Naive thymus-derived CD4-positive, alpha-beta T cell (primary cell): Measurements from ENCODE around the gene NYNRIN. TPM values are rescaled to one million over a fixed set of nuclear protein-coding genes. Genes with fewer than 3 reads are reported as not detected.

ENCODE experiments used
- ATAC-seq: fragments of 150-1000 bp; cut with Tn5 transposase; 2 replicates; pipeline ENCODE4 v1.10.0; 2021; ENCODE audit warnings: mild to moderate bottlenecking, moderate library complexity
- CTCF ChIA-PET: fragments of 350-600 bp; sonication (Branson Sonifier 250); formaldehyde crosslinking; loops from one replicate; lab custom pipeline; 2021; ENCODE audit warnings: antibody characterized with exemption; lab: Charles Lee
- POLR2A ChIA-PET: fragments of 350-600 bp; sonication (Branson Sonifier 250); formaldehyde crosslinking; loops from one replicate; lab custom pipeline; 2021; ENCODE audit warnings: antibody characterized with exemption, inconsistent platforms; lab: Charles Lee
- DNase-seq, 9 donors: peaks; one replicate each; pipeline versions ENCODE4 v3.0.0 to v3.0.0-alpha.2; 2020 to 2022; ENCODE audit warnings: mixed read lengths in 1 of 9
- H3K27ac ChIP-seq: one replicate; pipeline ENCODE4 v1.7.0; 2013; ENCODE audit warnings: mild to moderate bottlenecking, low read depth, low read length, moderate library complexity
- H3K27me3 ChIP-seq, 2 donors: one replicate each; pipeline ENCODE4 v1.7.0; 2013; ENCODE audit warnings: low read length in 2 of 2, mild to moderate bottlenecking in 2 of 2, moderate library complexity in 2 of 2; ENCODE audit not compliant: control insufficient read depth in 2 of 2, insufficient read depth in 2 of 2
- H3K36me3 ChIP-seq, 3 experiments: 1 replicate in 2 of 3; 2 replicates in 1 of 3; pipeline ENCODE4 v1.7.0; 2013; ENCODE audit warnings: low read length in 3 of 3, mild to moderate bottlenecking in 3 of 3, moderate library complexity in 1 of 3; ENCODE audit not compliant: insufficient read depth in 3 of 3, control insufficient read depth in 2 of 3
- H3K4me1 ChIP-seq, 2 donors: one replicate each; pipeline ENCODE4 v1.7.0; 2013; ENCODE audit warnings: low read length in 2 of 2, mild to moderate bottlenecking in 2 of 2, moderate library complexity in 1 of 2; ENCODE audit not compliant: control insufficient read depth in 2 of 2, insufficient read depth in 2 of 2
- H3K4me3 ChIP-seq: 2 replicates; pipeline ENCODE4 v1.7.0; 2013; ENCODE audit warnings: mild to moderate bottlenecking, low read length
- H3K9me3 ChIP-seq, 3 experiments: 1 replicate in 2 of 3; 2 replicates in 1 of 3; pipeline ENCODE4 v1.7.0; 2013; ENCODE audit warnings: low read length in 3 of 3; ENCODE audit not compliant: control insufficient read depth in 2 of 3
- H3K27ac Mint-ChIP-seq, 9 donors: one replicate each; pipeline ENCODE4 v1.8.0; 2020 to 2022; ENCODE audit warnings: mixed read lengths in 9 of 9, mild to moderate bottlenecking in 8 of 9, moderate library complexity in 5 of 9, inconsistent platforms in 2 of 9
- H3K27me3 Mint-ChIP-seq, 5 donors: one replicate each; pipeline ENCODE4 v1.8.0; 2021 to 2022; ENCODE audit warnings: mixed read lengths in 5 of 5, mild to moderate bottlenecking in 1 of 5
- H3K36me3 Mint-ChIP-seq, 5 donors: one replicate each; pipeline ENCODE4 v1.8.0; 2020 to 2022; ENCODE audit warnings: mixed read lengths in 5 of 5, mild to moderate bottlenecking in 3 of 5, inconsistent platforms in 1 of 5
- H3K4me1 Mint-ChIP-seq, 7 donors: one replicate each; pipeline ENCODE4 v1.8.0; 2020 to 2022; ENCODE audit warnings: mixed read lengths in 7 of 7, mild to moderate bottlenecking in 3 of 7, inconsistent platforms in 1 of 7
- H3K4me3 Mint-ChIP-seq, 10 donors: one replicate each; pipeline ENCODE4 v1.8.0; 2020 to 2022; ENCODE audit warnings: mild to moderate bottlenecking in 10 of 10, mixed read lengths in 10 of 10, moderate library complexity in 6 of 10, inconsistent platforms in 2 of 10
- H3K9me3 Mint-ChIP-seq, 11 donors: one replicate each; pipeline ENCODE4 v1.8.0; 2020 to 2022; ENCODE audit warnings: mixed read lengths in 11 of 11, mild to moderate bottlenecking in 4 of 11, inconsistent platforms in 1 of 11, moderate library complexity in 1 of 11
- intact Hi-C, 2 donors: fragments of 100-400 bp; cut with micrococcal nuclease; formaldehyde crosslinking; loops; one replicate each; pipeline ENCODE4 v1.15.1; 2023
- polyA plus RNA-seq, 2 donors: library from polyadenylated mRNA; unstranded; fragments of 300-500 nt; fragmentation: Illumina TruSeq; gene quantifications; one replicate each; pipeline ENCODE4 v1.2.3, GENCODE V29; 2021
- total RNA-seq, 6 experiments: library from RNA in 5 of 6; stranded (reverse) in 5 of 6; gene quantifications; 1 replicate in 5 of 6; 2 replicates in 1 of 6; pipeline ENCODE4 v1.2.3 and lab custom pipeline; 2021 to 2026

The NYNRIN gene
- total and polyA plus RNA-seq, 7 experiments from 2014 or later: 0.08 to 1.3 (median 0.11) TPM; not detected in 2

DNA sequence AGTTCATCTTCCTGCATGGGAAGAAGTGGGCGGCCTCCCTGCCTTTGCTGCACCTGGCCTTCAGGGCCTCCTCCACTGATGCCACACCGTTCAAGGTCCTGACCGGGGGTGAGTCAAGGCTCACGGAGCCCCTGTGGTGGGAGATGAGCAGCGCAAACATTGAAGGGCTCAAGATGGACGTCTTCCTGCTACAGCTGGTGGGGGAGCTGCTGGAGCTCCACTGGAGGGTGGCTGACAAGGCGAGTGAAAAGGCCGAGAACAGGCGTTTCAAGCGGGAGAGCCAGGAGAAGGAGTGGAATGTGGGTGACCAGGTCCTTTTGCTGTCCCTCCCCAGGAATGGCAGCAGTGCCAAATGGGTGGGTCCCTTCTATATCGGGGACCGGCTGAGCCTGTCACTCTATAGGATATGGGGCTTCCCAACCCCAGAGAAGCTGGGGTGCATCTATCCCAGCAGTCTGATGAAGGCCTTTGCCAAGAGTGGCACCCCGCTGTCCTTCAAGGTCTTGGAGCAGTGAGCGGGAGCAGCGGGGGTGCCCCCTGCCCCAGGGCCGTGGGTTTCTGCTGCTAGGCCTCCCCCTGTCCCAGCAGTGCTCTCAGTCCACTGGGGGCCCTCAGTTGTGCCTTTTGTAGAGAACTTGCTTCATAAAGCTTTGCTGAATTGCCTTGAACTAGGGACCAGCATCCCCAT lies 18.3 kb downstream of the NYNRIN start:
- POLR2A ChIA-PET: no interaction called here

DNA sequence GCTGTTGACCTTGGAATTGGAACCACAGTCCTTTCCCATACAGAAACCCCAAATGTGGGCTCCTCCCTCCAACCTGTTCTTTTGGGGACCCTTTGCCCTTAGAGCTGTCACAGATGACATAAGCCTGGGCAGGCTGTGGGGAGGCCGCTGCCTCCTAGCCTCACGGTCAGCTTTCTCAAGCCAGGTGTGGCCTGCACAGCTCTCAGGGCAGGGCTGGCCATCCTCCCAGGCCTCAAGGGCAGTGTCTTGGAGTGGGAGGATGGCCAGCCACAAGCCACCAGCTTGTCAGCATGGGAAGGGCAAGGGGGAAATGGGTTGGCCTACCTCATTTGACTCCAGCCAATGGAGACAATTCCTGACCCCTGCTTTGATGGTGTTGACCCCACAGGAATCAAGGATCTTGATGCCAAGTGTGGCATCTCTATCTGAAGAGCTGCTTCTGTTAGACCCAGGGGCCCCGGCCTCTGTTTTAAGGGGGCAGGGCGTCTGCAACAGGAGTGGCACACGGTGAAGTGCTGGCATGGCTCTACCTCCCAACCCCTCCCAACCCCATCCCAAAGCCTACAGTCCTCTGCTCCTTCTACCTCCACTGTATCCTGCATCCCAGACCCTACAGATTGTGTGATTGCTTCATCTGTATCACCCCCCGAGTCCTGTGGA lies 19.2 kb downstream of the NYNRIN start:
- ChIA-PET CTCF (no interaction called here), POLR2A (no interaction called here)
- Mint-ChIP-seq H3K27ac (no peak overlapping the region), H3K4me1 (no peaks in the 10 kb centered on the region), H3K27me3 (peaks cover 0 to 7% (median 4%) of the 10 kb centered on the region in 5 donors), H3K9me3 (no peaks in the 10 kb centered on the region), H3K4me3 (no peak overlapping the region), H3K36me3 (no peaks in the 10 kb centered on the region)
- no peak overlapping the region for H3K4me3 ChIP-seq
- no peak for ATAC-seq
- intact Hi-C loops: no loop called here
- H3K9me3 ChIP-seq: no peaks in the 10 kb centered on the region
- DNase-seq: no peak
- H3K4me1 ChIP-seq: peaks cover 0 to 4% of the 10 kb centered on the region in 2 donors
- no peaks in the 10 kb centered on the region for H3K36me3 ChIP-seq
- H3K27ac ChIP-seq: no peak overlapping the region
- H3K27me3 ChIP-seq: no peaks in the 10 kb centered on the region

More for the DNA sequence above, 18.3 kb downstream of the NYNRIN start:
- Histone ChIP-seq H3K4me3 (no peak overlapping the region), H3K27ac (no peak overlapping the region), H3K27me3 (no peaks in the 10 kb centered on the region), H3K4me1 (no peaks in the 10 kb centered on the region), H3K36me3 (no peaks in the 10 kb centered on the region), H3K9me3 (no peaks in the 10 kb centered on the region)
- ATAC-seq: no peak
- CTCF ChIA-PET: no interaction called here
- H3K4me1 Mint-ChIP-seq: no peaks in the 10 kb centered on the region
- no peaks in the 10 kb centered on the region for H3K9me3 Mint-ChIP-seq
- H3K27me3 Mint-ChIP-seq: peaks cover 0 to 7% (median 4%) of the 10 kb centered on the region in 5 donors
- no peak for DNase-seq
- H3K27ac Mint-ChIP-seq: no peak overlapping the region
- H3K4me3 Mint-ChIP-seq: no peak overlapping the region
- intact Hi-C loops: no loop called here
- no peaks in the 10 kb centered on the region for H3K36me3 Mint-ChIP-seq

DNA sequence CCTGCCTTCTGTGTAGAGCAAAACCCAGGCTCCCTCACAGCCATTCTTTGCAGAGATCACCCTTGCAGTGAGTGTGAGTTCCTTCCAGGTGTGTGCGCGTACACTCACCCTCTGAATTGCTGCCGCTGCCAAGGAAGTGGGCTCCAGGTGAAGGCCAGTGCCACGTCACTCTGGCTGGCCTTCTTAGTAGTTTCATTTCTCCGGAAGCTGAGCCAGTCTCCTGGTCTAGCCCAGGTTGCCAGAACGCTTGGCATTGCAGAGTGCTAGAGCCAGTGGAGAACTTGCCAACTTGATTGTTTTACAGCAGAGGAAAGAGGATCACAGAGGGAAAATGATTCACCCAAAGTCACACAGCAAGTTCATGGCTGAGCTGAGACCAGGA lies 19.7 kb downstream of the NYNRIN start:
- no peaks in the 10 kb centered on the region for H3K4me1 Mint-ChIP-seq
- POLR2A ChIA-PET: interaction anchor here (0.7 to 1.9 kb wide), 2 partner anchors 12 to 144 kb away, joined by 3 to 6 read pairs; partner anchors contain the start of genes CBLN3 and KHNYN
- no peak for DNase-seq

DNA sequence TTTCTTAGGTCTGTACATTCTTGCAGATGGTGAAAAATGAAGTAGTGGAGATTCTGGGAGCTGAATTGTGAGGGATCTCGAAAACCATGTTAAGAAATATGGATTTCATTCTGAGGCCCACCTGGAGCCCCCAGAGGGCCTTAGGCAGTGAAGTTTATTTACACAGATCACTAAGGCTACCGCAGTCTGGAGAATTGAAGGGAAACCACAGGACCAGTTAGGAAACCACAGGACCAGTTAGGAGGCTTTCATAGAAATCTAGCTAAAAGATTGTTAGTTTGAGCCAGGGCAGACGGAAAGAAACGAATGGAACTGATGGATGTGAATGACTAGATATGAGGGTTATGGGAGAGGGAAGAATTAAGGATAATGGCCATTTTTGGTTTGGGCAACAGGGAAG lies 23.5 kb downstream of the NYNRIN start:
- peaks cover 0 to 3% (median 0%) of the 10 kb centered on the region in 11 donors for H3K9me3 Mint-ChIP-seq
- Histone ChIP-seq H3K4me3 (no peak overlapping the region), H3K27ac (no peak overlapping the region), H3K4me1 (peaks cover 4 to 16% of the 10 kb centered on the region in 2 donors), H3K36me3 (no peaks in the 10 kb centered on the region), H3K9me3 (no peaks in the 10 kb centered on the region), H3K27me3 (no peaks in the 10 kb centered on the region)
- no peak for DNase-seq
- intact Hi-C loops: no loop called here
- CTCF ChIA-PET: interaction anchor here (1.3 kb wide), 1 partner anchor 9 kb away, joined by 8 read pairs; no protein-coding TSS in a partner anchor
- no peak overlapping the region for H3K4me3 Mint-ChIP-seq
- ATAC-seq: no peak
- POLR2A ChIA-PET: interaction anchor here (0.6 kb wide), 1 partner anchor 186 kb away, joined by 3 read pairs; no protein-coding TSS in a partner anchor
- H3K27ac Mint-ChIP-seq: no peak overlapping the region
- H3K36me3 Mint-ChIP-seq: peaks cover 0 to 3% (median 0%) of the 10 kb centered on the region in 5 donors
- H3K27me3 Mint-ChIP-seq: peaks cover 0 to 7% (median 0%) of the 10 kb centered on the region in 5 donors
- peaks cover 3 to 22% (median 22%) of the 10 kb centered on the region in 7 donors for H3K4me1 Mint-ChIP-seq

More for the DNA sequence above, 19.7 kb downstream of the NYNRIN start:
- H3K27me3 ChIP-seq: no peaks in the 10 kb centered on the region
- no peaks in the 10 kb centered on the region for H3K9me3 ChIP-seq
- ATAC-seq: no peak
- no peak overlapping the region for H3K4me3 Mint-ChIP-seq
- no peaks in the 10 kb centered on the region for H3K36me3 Mint-ChIP-seq
- H3K9me3 Mint-ChIP-seq: no peaks in the 10 kb centered on the region
- peaks cover 0 to 7% (median 4%) of the 10 kb centered on the region in 5 donors for H3K27me3 Mint-ChIP-seq
- H3K36me3 ChIP-seq: no peaks in the 10 kb centered on the region
- H3K27ac ChIP-seq: no peak overlapping the region
- intact Hi-C loops: no loop called here
- H3K4me3 ChIP-seq: no peak overlapping the region
- CTCF ChIA-PET: no interaction called here
- no peak overlapping the region for H3K27ac Mint-ChIP-seq
- peaks cover 0 to 4% of the 10 kb centered on the region in 2 donors for H3K4me1 ChIP-seq

DNA sequence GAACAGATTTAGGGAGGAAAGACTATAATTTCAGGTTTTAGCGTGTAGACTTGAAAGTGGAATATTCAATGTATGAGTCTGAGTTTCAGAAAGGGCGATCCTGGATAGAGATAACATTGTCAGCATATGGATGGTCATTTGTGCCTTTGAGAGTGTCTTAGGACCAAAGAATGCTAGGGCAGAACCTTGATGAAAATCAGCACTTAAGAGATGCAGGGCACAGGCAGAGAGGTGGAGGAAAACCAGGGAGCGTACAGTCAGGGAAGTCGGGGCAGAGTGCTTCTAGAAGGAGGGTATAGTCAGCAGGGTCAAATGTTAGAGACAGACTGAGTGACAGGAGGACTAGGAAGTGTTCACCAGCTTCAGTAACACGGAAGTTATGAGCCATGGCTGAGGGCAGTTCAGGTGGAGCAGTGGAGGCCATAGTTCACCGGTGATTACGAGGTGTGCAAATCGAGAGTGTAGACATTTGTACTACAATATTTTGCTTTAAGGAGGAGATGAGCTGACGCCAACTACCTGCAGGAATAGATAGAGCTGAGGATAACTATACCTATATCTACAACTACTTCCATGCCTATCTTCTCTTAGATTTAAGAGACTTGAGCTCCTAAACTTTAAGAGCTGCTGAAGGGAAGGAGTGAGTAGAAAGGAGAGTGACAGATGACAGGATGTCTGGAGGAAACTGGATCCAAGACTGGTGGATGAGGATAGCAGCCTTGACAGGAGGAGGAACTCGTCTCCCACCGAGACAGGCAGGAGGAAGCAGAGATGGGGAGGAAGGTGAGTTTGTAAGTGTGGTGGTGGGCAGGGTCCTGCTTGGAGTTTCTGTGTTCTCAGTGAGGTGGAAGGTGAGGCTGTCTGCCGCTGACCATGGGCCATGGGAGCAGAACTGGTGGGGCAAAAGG lies 24.1 kb downstream of the NYNRIN start:
- Mint-ChIP-seq H3K4me3 (no peak overlapping the region), H3K36me3 (peaks cover 0 to 3% (median 0%) of the 10 kb centered on the region in 5 donors), H3K27me3 (peaks cover 0 to 7% (median 0%) of the 10 kb centered on the region in 5 donors), H3K9me3 (peaks cover 0 to 3% (median 0%) of the 10 kb centered on the region in 11 donors), H3K4me1 (peaks cover 5 to 28% (median 27%) of the 10 kb centered on the region in 7 donors), H3K27ac (no peak overlapping the region)
- Histone ChIP-seq H3K27me3 (no peaks in the 10 kb centered on the region), H3K9me3 (no peaks in the 10 kb centered on the region), H3K4me1 (peaks cover 4 to 22% of the 10 kb centered on the region in 2 donors), H3K36me3 (no peaks in the 10 kb centered on the region), H3K27ac (no peak overlapping the region), H3K4me3 (no peak overlapping the region)
- DNase-seq (no peak), ATAC-seq (no peak)
- intact Hi-C loops: no loop called here
- ChIA-PET POLR2A (interaction anchor here (0.8 to 15.7 kb wide), 4 partner anchors 9 to 113 kb away, joined by 3 to 293 read pairs (median 4); partner anchors contain the start of genes ADCY4, LTB4R2 and RIPK3), CTCF (interaction anchor here (0.7 to 1.4 kb wide), 4 partner anchors 9 to 199 kb away, joined by 3 to 8 read pairs (median 4); no protein-coding TSS in a partner anchor)

DNA sequence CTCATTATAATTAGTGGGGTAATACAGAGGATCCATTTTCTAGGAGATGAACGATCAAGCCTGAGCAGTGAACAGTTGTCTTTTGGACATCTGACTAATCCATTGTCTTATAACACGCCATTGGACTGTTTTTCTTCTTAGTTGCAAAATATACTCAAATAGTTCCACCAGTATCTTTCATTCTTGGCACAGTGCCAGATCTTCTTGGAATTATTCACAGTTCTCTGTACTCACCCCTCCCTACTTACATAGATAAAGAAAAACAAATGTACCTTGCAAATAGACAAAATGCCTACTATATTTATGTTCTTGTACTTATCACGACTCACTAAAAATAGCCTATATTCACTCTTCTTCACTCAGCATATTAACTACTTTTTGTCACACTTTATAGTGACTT lies 26.9 kb downstream of the NYNRIN start:
- intact Hi-C loops: no loop called here
- H3K9me3 ChIP-seq: no peaks in the 10 kb centered on the region
- peaks cover 12 to 44% (median 35%) of the 10 kb centered on the region in 7 donors for H3K4me1 Mint-ChIP-seq
- no peak for DNase-seq
- ChIA-PET CTCF (interaction anchor here (0.6 to 1.3 kb wide), 4 partner anchors 11 to 829 kb away, joined by 3 read pairs; no protein-coding TSS in a partner anchor), POLR2A (interaction anchor here (0.6 to 15.7 kb wide), 4 partner anchors 10 to 186 kb away, joined by 3 to 293 read pairs (median 8); partner anchors contain the start of genes ADCY4 and RIPK3)
- no peaks in the 10 kb centered on the region for H3K36me3 ChIP-seq
- H3K4me3 Mint-ChIP-seq: peak overlapping the region in 3 of 10 donors; percentile 14 to 42 (median 35)
- H3K36me3 Mint-ChIP-seq: peaks cover 0 to 3% (median 0%) of the 10 kb centered on the region in 5 donors
- H3K9me3 Mint-ChIP-seq: peaks cover 0 to 3% (median 0%) of the 10 kb centered on the region in 11 donors
- H3K4me1 ChIP-seq: peaks cover 16 to 34% of the 10 kb centered on the region in 2 donors
- no peaks in the 10 kb centered on the region for H3K27me3 Mint-ChIP-seq
- no peak overlapping the region for H3K4me3 ChIP-seq
- no peak overlapping the region for H3K27ac ChIP-seq
- ATAC-seq: no peak
- H3K27me3 ChIP-seq: no peaks in the 10 kb centered on the region
- H3K27ac Mint-ChIP-seq: peak overlapping the region in 4 of 9 donors; percentile 2 to 27 (median 16)
